K562 (cell line): Measurements from ENCODE around the gene CUX1. TPM values are rescaled to one million over a fixed set of nuclear protein-coding genes. Genes with fewer than 3 reads are reported as not detected.

Source experiments
- BACH1 ChIP-seq: fragments of 200-800 bp; sonication (Bioruptor generic); IDR thresholded peaks from 2 replicates; pipeline ENCODE4 v1.6.1; 2016; ENCODE audit warnings: missing genetic modification characterization, missing compliant biosample characterization
- FOXM1 ChIP-seq, 2 experiments: fragments of 450-650 bp in 1 of 2; sonication (generic) in 1 of 2; formaldehyde crosslinking in 1 of 2; IDR thresholded peaks; 2 replicates each; pipeline versions ENCODE4 v1.6.1 to v1.9.0; 2017 to 2022; ENCODE audit warnings: low read depth in 2 of 2, mild to moderate bottlenecking in 2 of 2, missing genetic modification reagents in 1 of 2, moderate library complexity in 1 of 2
- HDAC6 ChIP-seq: IDR thresholded peaks from 2 replicates; pipeline ENCODE4 v1.6.1; 2012; ENCODE audit warnings: low read depth, mild to moderate bottlenecking, control low read depth, inconsistent platforms, low read length, moderate library complexity
- HNRNPLL ChIP-seq: fragments of 200-400 bp; formaldehyde crosslinking; IDR thresholded peaks from 2 replicates; pipeline ENCODE4 v1.6.1; 2017; ENCODE audit warnings: low read length, low read depth, mild to moderate bottlenecking; ENCODE audit not compliant: poor library complexity, severe bottlenecking
- HNRNPUL1 ChIP-seq: fragments of 200-400 bp; formaldehyde crosslinking; IDR thresholded peaks from 2 replicates; pipeline ENCODE4 v1.6.1; 2017; ENCODE audit warnings: low read length
- HSF4 ChIP-seq: fragments of 250-450 bp; sonication (Bioruptor Pico); IDR thresholded peaks from 2 replicates; pipeline ENCODE4 v2.1.2; 2022; ENCODE audit warnings: mild to moderate bottlenecking, moderate library complexity, borderline replicate concordance
- KDM1A ChIP-seq, 2 experiments: fragments of 450-650 bp; IDR thresholded peaks; 2 replicates each; pipeline ENCODE4 v1.6.1; 2016; ENCODE audit warnings: mild to moderate bottlenecking in 2 of 2
- MAFK ChIP-seq: IDR thresholded peaks from 2 replicates; pipeline ENCODE4 v1.6.1; 2011; ENCODE audit warnings: low read length, improper control_type of control experiment
- NELFE ChIP-seq: IDR thresholded peaks from 2 replicates; pipeline ENCODE4 v1.6.1; 2011; ENCODE audit warnings: mild to moderate bottlenecking; ENCODE audit not compliant: insufficient read depth, insufficient read length
- NFATC3 ChIP-seq: fragments of 450-650 bp; IDR thresholded peaks from 2 replicates; pipeline ENCODE4 v1.6.1; 2017; ENCODE audit warnings: mild to moderate bottlenecking
- RFX1 ChIP-seq: fragments of 450-650 bp; IDR thresholded peaks from 2 replicates; pipeline ENCODE4 v1.6.1; 2016; ENCODE audit warnings: mild to moderate bottlenecking, moderate library complexity
- ZC3H8 ChIP-seq: fragments of 450-650 bp; IDR thresholded peaks from 2 replicates; pipeline ENCODE4 v1.6.1; 2017
- ZNF175 ChIP-seq: fragments of 200-800 bp; sonication (Bioruptor generic); IDR thresholded peaks from 2 replicates; pipeline ENCODE4 v1.6.1; 2016; ENCODE audit warnings: low read depth, mild to moderate bottlenecking, missing genetic modification characterization, missing compliant biosample characterization
- ZNF431 ChIP-seq: sonication (generic); formaldehyde crosslinking; IDR thresholded peaks from 2 replicates; pipeline ENCODE4 v1.8.0; 2022; ENCODE audit warnings: mild to moderate bottlenecking, missing genetic modification reagents
- ZNF445 ChIP-seq: fragments of 250-450 bp; sonication (Bioruptor Pico); IDR thresholded peaks from 2 replicates; pipeline ENCODE4 v1.4.0; 2020; ENCODE audit warnings: low read depth, mild to moderate bottlenecking, moderate library complexity
- polyA plus RNA-seq, 8 experiments: library from polyadenylated mRNA; depleted of rRNA in 4 of 8; stranded (reverse) in 5 of 8; unstranded in 3 of 8; fragments of >200 nt; fragmentation: Nextera tagmentation in 2 of 8; fragmentation: Illumina TruSeq in 1 of 8; extraction: Ambion mirVana in 2 of 8; extraction: Trizol in 1 of 8; gene quantifications; 2 replicates each; pipeline versions ENCODE4 v1.2.1 to v1.2.3, GENCODE V29; 2011 to 2014; ENCODE audit warnings: inconsistent platforms in 1 of 8, missing spikeins in 1 of 8
- total RNA-seq, 7 experiments: library from RNA; depleted of rRNA in 6 of 7; stranded (reverse); fragments of >200 nt in 6 of 7; fragmentation: Illumina TruSeq in 2 of 7; extraction: Trizol in 2 of 7; gene quantifications; 2 replicates each; pipeline versions ENCODE4 v1.2.1 to v1.2.3, GENCODE V29; 2011 to 2021; ENCODE audit warnings: low replicate concordance in 1 of 7
- TF ChIP-seq, protein P1 (sequence below), 2 experiments: fragments of 450-650 bp; IDR thresholded peaks; 2 replicates each; pipeline ENCODE4 v1.6.1; 2018; ENCODE audit warnings: mild to moderate bottlenecking in 2 of 2, low read depth in 1 of 2; ENCODE audit not compliant: partially characterized antibody in 2 of 2
- TF ChIP-seq, protein P2 (sequence below), 3 experiments: fragments of 200-800 bp in 1 of 3; sonication (Bioruptor generic) in 1 of 3; sonication (generic) in 1 of 3; formaldehyde crosslinking in 1 of 3; IDR thresholded peaks; 2 replicates each; pipeline versions ENCODE4 v1.6.1 to v1.8.0; 2016 to 2022; ENCODE audit warnings: mild to moderate bottlenecking in 2 of 3, missing compliant biosample characterization in 2 of 3, missing genetic modification characterization in 2 of 3, missing genetic modification reagents in 1 of 3
- TF ChIP-seq, protein P3 (sequence below), 2 experiments: fragments of 200-800 bp in 1 of 2; sonication (Bioruptor generic) in 1 of 2; sonication (generic) in 1 of 2; formaldehyde crosslinking in 1 of 2; IDR thresholded peaks in 1 of 2; conservative IDR thresholded peaks in 1 of 2; 2 replicates each; pipeline versions ENCODE4 v1.5.0 to v1.6.1; 2016 to 2020; ENCODE audit warnings: missing compliant biosample characterization in 1 of 2, missing genetic modification characterization in 1 of 2, missing genetic modification reagents in 1 of 2
- TF ChIP-seq, protein P4 (sequence below): fragments of 450-650 bp; IDR thresholded peaks from 2 replicates; pipeline ENCODE4 v1.7.0; 2016; ENCODE audit warnings: borderline replicate concordance

The CUX1 gene
- total and polyA plus RNA-seq, 9 of the 15 experiments (the other 6 are each of a cell fraction or from before 2014, with no cell fraction given), result 3.6 to 55.3 (median 25.2) TPM

DNA sequence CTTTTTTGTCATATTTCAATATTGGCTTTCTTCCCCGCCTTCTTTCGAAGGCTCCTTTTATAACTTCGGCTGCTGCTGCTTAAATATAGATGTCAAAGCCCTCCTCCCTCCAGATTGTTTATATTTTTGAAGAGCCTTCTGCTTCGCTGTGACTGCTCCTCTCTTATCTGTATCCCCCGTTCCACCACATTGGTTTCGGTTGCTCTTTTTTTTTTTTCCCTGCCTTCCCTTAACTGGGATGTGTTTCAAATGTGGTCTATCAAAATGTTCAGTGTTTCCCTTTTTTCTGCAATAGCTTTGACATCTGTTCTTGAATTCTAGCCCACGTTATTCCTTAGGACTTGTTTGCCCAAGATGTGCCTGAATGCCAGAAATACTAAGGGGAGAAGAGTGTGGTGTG, 96.4 kb downstream of the CUX1 start (continued):
- TF ChIP-seq NELFE (no peak), HNRNPLL (no peak), ZNF445 (CRISPR knock-in tag) (no peak), HSF4 (CRISPR knock-in tag) (no peak), ZNF175 (no peak), ZNF431 (CRISPR knock-in tag) (no peak), RFX1 (no peak), KDM1A (IDR thresholded peaks at IDR 0.05) (0 out of 4 replicates have a peak, but pooled peaks of 1 of the 2 experiments have one; percentile 36), BACH1 (tag) (no peak), HDAC6 (no peak), HNRNPUL1 (no peak), MAFK (no peak), FOXM1 (IDR thresholded peaks at IDR 0.05; ENCODE audit: low read depth) (peak; percentile 75; the same call in 1 of the 2 replicates), FOXM1 (CRISPR knock-in tag; IDR thresholded peaks at IDR 0.05; ENCODE audit: low read depth) (no peak), ZC3H8 (0 out of 2 replicates have a peak, but pooled peaks have one; percentile 40), NFATC3 (peak; percentile 84; the same call in 1 of the 2 replicates)
- TF ChIP-seq, protein P1, sequence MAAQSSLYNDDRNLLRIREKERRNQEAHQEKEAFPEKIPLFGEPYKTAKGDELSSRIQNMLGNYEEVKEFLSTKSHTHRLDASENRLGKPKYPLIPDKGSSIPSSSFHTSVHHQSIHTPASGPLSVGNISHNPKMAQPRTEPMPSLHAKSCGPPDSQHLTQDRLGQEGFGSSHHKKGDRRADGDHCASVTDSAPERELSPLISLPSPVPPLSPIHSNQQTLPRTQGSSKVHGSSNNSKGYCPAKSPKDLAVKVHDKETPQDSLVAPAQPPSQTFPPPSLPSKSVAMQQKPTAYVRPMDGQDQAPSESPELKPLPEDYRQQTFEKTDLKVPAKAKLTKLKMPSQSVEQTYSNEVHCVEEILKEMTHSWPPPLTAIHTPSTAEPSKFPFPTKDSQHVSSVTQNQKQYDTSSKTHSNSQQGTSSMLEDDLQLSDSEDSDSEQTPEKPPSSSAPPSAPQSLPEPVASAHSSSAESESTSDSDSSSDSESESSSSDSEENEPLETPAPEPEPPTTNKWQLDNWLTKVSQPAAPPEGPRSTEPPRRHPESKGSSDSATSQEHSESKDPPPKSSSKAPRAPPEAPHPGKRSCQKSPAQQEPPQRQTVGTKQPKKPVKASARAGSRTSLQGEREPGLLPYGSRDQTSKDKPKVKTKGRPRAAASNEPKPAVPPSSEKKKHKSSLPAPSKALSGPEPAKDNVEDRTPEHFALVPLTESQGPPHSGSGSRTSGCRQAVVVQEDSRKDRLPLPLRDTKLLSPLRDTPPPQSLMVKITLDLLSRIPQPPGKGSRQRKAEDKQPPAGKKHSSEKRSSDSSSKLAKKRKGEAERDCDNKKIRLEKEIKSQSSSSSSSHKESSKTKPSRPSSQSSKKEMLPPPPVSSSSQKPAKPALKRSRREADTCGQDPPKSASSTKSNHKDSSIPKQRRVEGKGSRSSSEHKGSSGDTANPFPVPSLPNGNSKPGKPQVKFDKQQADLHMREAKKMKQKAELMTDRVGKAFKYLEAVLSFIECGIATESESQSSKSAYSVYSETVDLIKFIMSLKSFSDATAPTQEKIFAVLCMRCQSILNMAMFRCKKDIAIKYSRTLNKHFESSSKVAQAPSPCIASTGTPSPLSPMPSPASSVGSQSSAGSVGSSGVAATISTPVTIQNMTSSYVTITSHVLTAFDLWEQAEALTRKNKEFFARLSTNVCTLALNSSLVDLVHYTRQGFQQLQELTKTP (IDR thresholded peaks at IDR 0.05; ENCODE audit: low read depth in 1 of 2, partially characterized antibody in 2 of 2), result peak; percentile 26 to 74
- TF ChIP-seq, protein P2, sequence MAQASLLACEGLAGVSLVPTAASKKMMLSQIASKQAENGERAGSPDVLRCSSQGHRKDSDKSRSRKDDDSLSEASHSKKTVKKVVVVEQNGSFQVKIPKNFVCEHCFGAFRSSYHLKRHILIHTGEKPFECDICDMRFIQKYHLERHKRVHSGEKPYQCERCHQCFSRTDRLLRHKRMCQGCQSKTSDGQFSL (CRISPR knock-in tag; IDR thresholded peaks at IDR 0.05), result no peak
- TF ChIP-seq, protein P2 (tag; IDR thresholded peaks at IDR 0.05), result no peak
- TF ChIP-seq, protein P3, sequence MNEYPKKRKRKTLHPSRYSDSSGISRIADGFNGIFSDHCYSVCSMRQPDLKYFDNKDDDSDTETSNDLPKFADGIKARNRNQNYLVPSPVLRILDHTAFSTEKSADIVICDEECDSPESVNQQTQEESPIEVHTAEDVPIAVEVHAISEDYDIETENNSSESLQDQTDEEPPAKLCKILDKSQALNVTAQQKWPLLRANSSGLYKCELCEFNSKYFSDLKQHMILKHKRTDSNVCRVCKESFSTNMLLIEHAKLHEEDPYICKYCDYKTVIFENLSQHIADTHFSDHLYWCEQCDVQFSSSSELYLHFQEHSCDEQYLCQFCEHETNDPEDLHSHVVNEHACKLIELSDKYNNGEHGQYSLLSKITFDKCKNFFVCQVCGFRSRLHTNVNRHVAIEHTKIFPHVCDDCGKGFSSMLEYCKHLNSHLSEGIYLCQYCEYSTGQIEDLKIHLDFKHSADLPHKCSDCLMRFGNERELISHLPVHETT (CRISPR knock-in tag; conservative IDR thresholded peaks at IDR 0.05 in 1 of 2, IDR thresholded peaks at IDR 0.05 in 1 of 2), result 0 out of 4 replicates have a peak, but pooled peaks of 1 of the 2 experiments have one; percentile 58
- TF ChIP-seq, protein P4, sequence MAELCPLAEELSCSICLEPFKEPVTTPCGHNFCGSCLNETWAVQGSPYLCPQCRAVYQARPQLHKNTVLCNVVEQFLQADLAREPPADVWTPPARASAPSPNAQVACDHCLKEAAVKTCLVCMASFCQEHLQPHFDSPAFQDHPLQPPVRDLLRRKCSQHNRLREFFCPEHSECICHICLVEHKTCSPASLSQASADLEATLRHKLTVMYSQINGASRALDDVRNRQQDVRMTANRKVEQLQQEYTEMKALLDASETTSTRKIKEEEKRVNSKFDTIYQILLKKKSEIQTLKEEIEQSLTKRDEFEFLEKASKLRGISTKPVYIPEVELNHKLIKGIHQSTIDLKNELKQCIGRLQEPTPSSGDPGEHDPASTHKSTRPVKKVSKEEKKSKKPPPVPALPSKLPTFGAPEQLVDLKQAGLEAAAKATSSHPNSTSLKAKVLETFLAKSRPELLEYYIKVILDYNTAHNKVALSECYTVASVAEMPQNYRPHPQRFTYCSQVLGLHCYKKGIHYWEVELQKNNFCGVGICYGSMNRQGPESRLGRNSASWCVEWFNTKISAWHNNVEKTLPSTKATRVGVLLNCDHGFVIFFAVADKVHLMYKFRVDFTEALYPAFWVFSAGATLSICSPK, result 0 out of 2 replicates have a peak, but pooled peaks have one; percentile 31
